ENCODE results near the gene LCN15. TPM values are rescaled to one million over a fixed set of nuclear protein-coding genes. Genes with fewer than 3 reads are reported as not detected.

LCN15 gene
- total RNA-seq, 2 experiments from 2014 or later, result not detected

DNA sequence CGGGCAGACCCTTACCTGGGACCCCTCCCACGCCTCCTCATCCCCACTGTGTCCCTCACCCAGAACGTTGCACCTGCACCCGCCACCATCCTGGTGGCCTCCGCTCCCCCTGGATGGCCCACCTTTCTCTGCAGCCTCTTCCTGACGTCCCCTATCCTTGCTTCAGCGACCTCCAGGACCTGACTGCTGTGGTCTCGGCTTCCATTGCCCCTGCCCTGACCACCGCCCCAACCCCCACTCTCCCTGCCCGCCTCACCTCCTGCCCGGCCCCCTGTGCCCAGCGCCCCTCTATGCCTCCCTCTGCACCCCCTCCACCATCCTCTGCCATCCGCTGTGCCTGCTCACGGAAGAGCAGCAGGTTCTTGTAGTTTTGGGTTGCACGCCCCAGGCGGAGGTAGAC is 23.8 kb downstream of the LCN15 start:
- no peak for ATAC-seq (ENCODE audit: poor library complexity)
- H3K27ac ChIP-seq (ENCODE audit: low read depth in 1 of 2, low read length in 2 of 2), result no peak overlapping the region
- no peaks in the 10 kb centered on the region for H3K36me3 ChIP-seq (ENCODE audit: insufficient read depth, low read length)
- ChIA-PET POLR2A (no interaction called here), CTCF (no interaction called here)
- H3K4me1 ChIP-seq (ENCODE audit: insufficient read depth, low read length), result peaks cover 19% of the 10 kb centered on the region
- Mint-ChIP-seq H3K36me3 (ENCODE audit: low read depth) (no peaks in the 10 kb centered on the region), H3K4me1 (ENCODE audit: low read depth) (no peaks in the 10 kb centered on the region), H3K27me3 (peaks cover 4% of the 10 kb centered on the region), H3K27ac (no peak overlapping the region), H3K4me3 (no peak overlapping the region), H3K9me3 (no peaks in the 10 kb centered on the region)
- peaks cover 9 to 14% of the 10 kb centered on the region in 2 experiments for H3K27me3 ChIP-seq (ENCODE audit: control insufficient read depth in 1 of 2, insufficient read depth in 2 of 2, low read length in 2 of 2)
- TF ChIP-seq, protein P1, sequence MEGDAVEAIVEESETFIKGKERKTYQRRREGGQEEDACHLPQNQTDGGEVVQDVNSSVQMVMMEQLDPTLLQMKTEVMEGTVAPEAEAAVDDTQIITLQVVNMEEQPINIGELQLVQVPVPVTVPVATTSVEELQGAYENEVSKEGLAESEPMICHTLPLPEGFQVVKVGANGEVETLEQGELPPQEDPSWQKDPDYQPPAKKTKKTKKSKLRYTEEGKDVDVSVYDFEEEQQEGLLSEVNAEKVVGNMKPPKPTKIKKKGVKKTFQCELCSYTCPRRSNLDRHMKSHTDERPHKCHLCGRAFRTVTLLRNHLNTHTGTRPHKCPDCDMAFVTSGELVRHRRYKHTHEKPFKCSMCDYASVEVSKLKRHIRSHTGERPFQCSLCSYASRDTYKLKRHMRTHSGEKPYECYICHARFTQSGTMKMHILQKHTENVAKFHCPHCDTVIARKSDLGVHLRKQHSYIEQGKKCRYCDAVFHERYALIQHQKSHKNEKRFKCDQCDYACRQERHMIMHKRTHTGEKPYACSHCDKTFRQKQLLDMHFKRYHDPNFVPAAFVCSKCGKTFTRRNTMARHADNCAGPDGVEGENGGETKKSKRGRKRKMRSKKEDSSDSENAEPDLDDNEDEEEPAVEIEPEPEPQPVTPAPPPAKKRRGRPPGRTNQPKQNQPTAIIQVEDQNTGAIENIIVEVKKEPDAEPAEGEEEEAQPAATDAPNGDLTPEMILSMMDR (IDR thresholded peaks at IDR 0.05), result no peak
- intact Hi-C loops (cut with DNase I, micrococcal nuclease), result no loop called here
- peaks cover 0 to 25% of the 10 kb centered on the region in 2 experiments for H3K9me3 ChIP-seq (ENCODE audit: control insufficient read depth in 1 of 2, insufficient read depth in 1 of 2, low read length in 2 of 2)
- no peak for DNase-seq
- H3K4me3 ChIP-seq (ENCODE audit: low read length), result no peak overlapping the region

DNA sequence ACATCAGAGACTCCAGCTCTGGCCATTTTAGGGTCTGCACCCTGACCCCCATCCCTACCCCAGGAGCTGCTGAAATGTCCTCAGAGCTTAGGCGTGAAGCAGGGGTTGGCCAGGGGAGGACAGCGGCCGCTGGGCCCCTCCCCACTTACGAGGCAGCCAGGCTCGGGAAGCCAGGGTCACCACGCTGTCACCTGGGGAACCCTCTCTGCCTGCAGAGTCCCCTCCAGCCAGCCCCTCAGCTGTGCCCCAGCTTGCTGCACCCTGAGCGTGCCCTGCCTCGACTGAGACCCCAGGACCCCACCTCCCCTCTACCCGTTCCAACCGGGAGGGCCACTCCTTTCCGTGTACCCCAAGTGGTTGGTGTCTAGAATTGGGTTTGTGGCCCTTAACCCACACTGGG is 24.2 kb downstream of the LCN15 start:
- Mint-ChIP-seq H3K4me3 (no peak overlapping the region), H3K27ac (no peak overlapping the region), H3K4me1 (ENCODE audit: low read depth) (no peaks in the 10 kb centered on the region), H3K9me3 (no peaks in the 10 kb centered on the region), H3K36me3 (ENCODE audit: low read depth) (no peaks in the 10 kb centered on the region), H3K27me3 (peaks cover 3% of the 10 kb centered on the region)
- TF ChIP-seq, protein P1 (IDR thresholded peaks at IDR 0.05), result no peak
- Histone ChIP-seq H3K27me3 (ENCODE audit: control insufficient read depth in 1 of 2, insufficient read depth in 2 of 2, low read length in 2 of 2) (peaks cover 9 to 14% of the 10 kb centered on the region in 2 experiments), H3K36me3 (ENCODE audit: insufficient read depth, low read length) (no peaks in the 10 kb centered on the region), H3K9me3 (ENCODE audit: control insufficient read depth in 1 of 2, insufficient read depth in 1 of 2, low read length in 2 of 2) (peaks cover 0 to 25% of the 10 kb centered on the region in 2 experiments), H3K4me1 (ENCODE audit: insufficient read depth, low read length) (peaks cover 19% of the 10 kb centered on the region), H3K4me3 (ENCODE audit: low read length) (no peak overlapping the region), H3K27ac (ENCODE audit: low read depth in 1 of 2, low read length in 2 of 2) (no peak overlapping the region)
- ATAC-seq (ENCODE audit: poor library complexity), result no peak
- ChIA-PET CTCF (no interaction called here), POLR2A (no interaction called here)
- DNase-seq, result no peak
- intact Hi-C loops (cut with DNase I, micrococcal nuclease), result no loop called here

GRCh38 chr9:136739509-136739908 is 24.8 kb downstream of the LCN15 start:
- ATAC-seq (ENCODE audit: poor library complexity) (no peak), DNase-seq (no peak)
- Mint-ChIP-seq H3K27ac (no peak overlapping the region), H3K4me1 (ENCODE audit: low read depth) (no peaks in the 10 kb centered on the region), H3K4me3 (no peak overlapping the region), H3K36me3 (ENCODE audit: low read depth) (no peaks in the 10 kb centered on the region), H3K9me3 (no peaks in the 10 kb centered on the region), H3K27me3 (no peaks in the 10 kb centered on the region)
- no peaks in the 10 kb centered on the region for H3K36me3 ChIP-seq (ENCODE audit: insufficient read depth, low read length)
- peaks cover 0 to 25% of the 10 kb centered on the region in 2 experiments for H3K9me3 ChIP-seq (ENCODE audit: control insufficient read depth in 1 of 2, insufficient read depth in 1 of 2, low read length in 2 of 2)
- H3K27me3 ChIP-seq (ENCODE audit: control insufficient read depth in 1 of 2, insufficient read depth in 2 of 2, low read length in 2 of 2), result peaks cover 9 to 14% of the 10 kb centered on the region in 2 experiments
- ChIA-PET CTCF (no interaction called here), POLR2A (no interaction called here)
- intact Hi-C loops (cut with DNase I, micrococcal nuclease), result no loop called here
- no peak overlapping the region for H3K27ac ChIP-seq (ENCODE audit: low read depth in 1 of 2, low read length in 2 of 2)
- peaks cover 19% of the 10 kb centered on the region for H3K4me1 ChIP-seq (ENCODE audit: insufficient read depth, low read length)
- TF ChIP-seq, protein P1 (IDR thresholded peaks at IDR 0.05), result no peak
- H3K4me3 ChIP-seq (ENCODE audit: low read length), result no peak overlapping the region
